Type B pancreatic cell (in vitro differentiated cells): ENCODE data around the gene GNAI3. TPM values are rescaled to one million over a fixed set of nuclear protein-coding genes. Genes with fewer than 3 reads are reported as not detected.
A peak's percentile ranks its signal among the peaks of the same experiment; 100 is the strongest.

ENCODE experiments used
- DNase-seq: peaks from one replicate; pipeline ENCODE4 v3.0.0; 2021; ENCODE audit warnings: mixed read lengths; ENCODE audit not compliant: unreplicated experiment; ENCODE audit errors: extremely low spot score
- H3K27ac Mint-ChIP-seq: 2 replicates; pipeline ENCODE4 v1.8.0; 2021; ENCODE audit warnings: mild to moderate bottlenecking, mixed read lengths
- H3K27me3 Mint-ChIP-seq: 2 replicates; pipeline ENCODE4 v1.8.0; 2021; ENCODE audit warnings: mixed read lengths
- H3K36me3 Mint-ChIP-seq: 2 replicates; pipeline ENCODE4 v1.8.0; 2021; ENCODE audit warnings: mixed read lengths
- H3K4me1 Mint-ChIP-seq: one replicate; pipeline ENCODE4 v1.8.0; 2021; ENCODE audit warnings: mixed read lengths; ENCODE audit not compliant: unreplicated experiment
- H3K4me3 Mint-ChIP-seq: 2 replicates; pipeline ENCODE4 v1.8.0; 2021; ENCODE audit warnings: mild to moderate bottlenecking, mixed read lengths
- H3K9me3 Mint-ChIP-seq: 2 replicates; pipeline ENCODE4 v1.8.0; 2021; ENCODE audit warnings: mixed read lengths
- total RNA-seq: library from RNA; stranded (reverse); gene quantifications from 2 replicates; pipeline ENCODE4 v1.2.1, GENCODE V29; 2021; ENCODE audit warnings: low replicate concordance
- TF ChIP-seq, protein P1 (sequence below): fragments of 200-600 bp; sonication (generic); conservative IDR thresholded peaks from 2 replicates; pipeline ENCODE4 v1.5.0; 2021; ENCODE audit warnings: antibody characterized with exemption, mild to moderate bottlenecking

The GNAI3 gene
- total RNA-seq, 1 donor from 2014 or later = 8.9 TPM

GRCh38 chr1:109637446-109637845 is 89.0 kb downstream of the GNAI3 start:
- Mint-ChIP-seq H3K4me1 (peaks cover 25% of the 10 kb centered on the region), H3K4me3 (no peak overlapping the region), H3K27me3 (no peaks in the 10 kb centered on the region), H3K36me3 (no peaks in the 10 kb centered on the region), H3K9me3 (no peaks in the 10 kb centered on the region), H3K27ac (no peak overlapping the region)
- DNase-seq = no peak
- TF ChIP-seq, protein P1, sequence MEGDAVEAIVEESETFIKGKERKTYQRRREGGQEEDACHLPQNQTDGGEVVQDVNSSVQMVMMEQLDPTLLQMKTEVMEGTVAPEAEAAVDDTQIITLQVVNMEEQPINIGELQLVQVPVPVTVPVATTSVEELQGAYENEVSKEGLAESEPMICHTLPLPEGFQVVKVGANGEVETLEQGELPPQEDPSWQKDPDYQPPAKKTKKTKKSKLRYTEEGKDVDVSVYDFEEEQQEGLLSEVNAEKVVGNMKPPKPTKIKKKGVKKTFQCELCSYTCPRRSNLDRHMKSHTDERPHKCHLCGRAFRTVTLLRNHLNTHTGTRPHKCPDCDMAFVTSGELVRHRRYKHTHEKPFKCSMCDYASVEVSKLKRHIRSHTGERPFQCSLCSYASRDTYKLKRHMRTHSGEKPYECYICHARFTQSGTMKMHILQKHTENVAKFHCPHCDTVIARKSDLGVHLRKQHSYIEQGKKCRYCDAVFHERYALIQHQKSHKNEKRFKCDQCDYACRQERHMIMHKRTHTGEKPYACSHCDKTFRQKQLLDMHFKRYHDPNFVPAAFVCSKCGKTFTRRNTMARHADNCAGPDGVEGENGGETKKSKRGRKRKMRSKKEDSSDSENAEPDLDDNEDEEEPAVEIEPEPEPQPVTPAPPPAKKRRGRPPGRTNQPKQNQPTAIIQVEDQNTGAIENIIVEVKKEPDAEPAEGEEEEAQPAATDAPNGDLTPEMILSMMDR = no peak

GRCh38 chr1:109639063-109639840 is 90.8 kb downstream of the GNAI3 start:
- Mint-ChIP-seq H3K4me1 (peaks cover 34% of the 10 kb centered on the region), H3K27ac (no peak overlapping the region), H3K9me3 (no peaks in the 10 kb centered on the region), H3K4me3 (no peak overlapping the region), H3K36me3 (no peaks in the 10 kb centered on the region), H3K27me3 (no peaks in the 10 kb centered on the region)
- no peak for DNase-seq
- TF ChIP-seq, protein P1 = no peak

DNA sequence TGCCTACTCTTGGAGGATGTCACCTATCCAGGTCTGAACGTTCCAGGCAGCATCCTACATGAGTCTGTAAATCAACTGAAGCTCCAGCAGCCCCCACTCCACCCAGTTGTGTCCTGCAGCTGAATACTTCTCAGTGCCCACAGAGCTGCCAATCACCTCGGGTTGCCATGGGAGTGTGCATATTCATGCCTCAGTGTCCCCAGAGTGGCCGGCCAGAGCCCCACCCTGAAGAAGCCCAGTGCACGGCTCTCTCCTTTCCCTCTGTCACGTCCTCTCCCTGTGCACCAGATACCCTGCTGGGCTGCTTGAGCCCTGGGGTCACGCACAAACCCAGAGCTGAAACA is 91.4 kb downstream of the GNAI3 start:
- Mint-ChIP-seq H3K4me3 (no peak overlapping the region), H3K27ac (no peak overlapping the region), H3K9me3 (no peaks in the 10 kb centered on the region), H3K36me3 (no peaks in the 10 kb centered on the region), H3K27me3 (no peaks in the 10 kb centered on the region), H3K4me1 (peaks cover 33% of the 10 kb centered on the region)
- peak; percentile 60 for DNase-seq
- TF ChIP-seq, protein P1 = no peak

- Mint-ChIP-seq H3K36me3 (no peaks in the 10 kb centered on the region), H3K27me3 (no peaks in the 10 kb centered on the region), H3K27ac (no peak overlapping the region), H3K4me3 (no peak overlapping the region), H3K4me1 (peaks cover 36% of the 10 kb centered on the region), H3K9me3 (no peaks in the 10 kb centered on the region)
- TF ChIP-seq, protein P1 = peak; percentile 92
- DNase-seq = peak; percentile 88
These were observed 92.0 kb downstream of the GNAI3 start for GRCh38 chr1:109640285-109640865.

- TF ChIP-seq, protein P1 = no peak
- Mint-ChIP-seq H3K9me3 (no peaks in the 10 kb centered on the region), H3K27ac (no peak overlapping the region), H3K4me3 (no peak overlapping the region), H3K4me1 (peaks cover 29% of the 10 kb centered on the region), H3K36me3 (no peaks in the 10 kb centered on the region), H3K27me3 (no peaks in the 10 kb centered on the region)
- DNase-seq = no peak
These were observed 92.8 kb downstream of the GNAI3 start for GRCh38 chr1:109641078-109641740.
